Suprapubic skin (tissue), 4 donors: ENCODE data around the gene PROK2. TPM values are rescaled to one million over a fixed set of nuclear protein-coding genes. Genes with fewer than 3 reads are reported as not detected.

Experiments
- DNase-seq, 2 donors: peaks; one replicate each; pipeline ENCODE4 v3.0.0-alpha.2; 2019; ENCODE audit warnings: low spot score in 2 of 2
- H3K27ac ChIP-seq: fragments of 200-600 bp; sonication (generic); one replicate; pipeline ENCODE4 v1.5.1; 2019
- H3K27me3 ChIP-seq: fragments of 200-600 bp; sonication (generic); one replicate; pipeline ENCODE4 v1.5.1; 2019
- H3K36me3 ChIP-seq: fragments of 200-600 bp; sonication (generic); one replicate; pipeline ENCODE4 v1.5.1; 2019
- H3K4me1 ChIP-seq: fragments of 200-600 bp; sonication (generic); one replicate; pipeline ENCODE4 v1.5.1; 2019
- H3K4me3 ChIP-seq: fragments of 200-600 bp; sonication (generic); one replicate; pipeline ENCODE4 v1.5.1; 2019; ENCODE audit warnings: mild to moderate bottlenecking
- H3K9me3 ChIP-seq: fragments of 200-600 bp; sonication (generic); one replicate; pipeline ENCODE4 v1.5.1; 2019
- EP300 ChIP-seq: sonication (generic); formaldehyde crosslinking; IDR thresholded peaks from one replicate; pipeline ENCODE4 v1.6.1; 2017; ENCODE audit warnings: antibody characterized with exemption
- POLR2A ChIP-seq, 2 donors: fragments of 450-650 bp; IDR thresholded peaks; one replicate each; pipeline ENCODE4 v1.6.1; 2017; ENCODE audit warnings: antibody characterized with exemption in 2 of 2, mild to moderate bottlenecking in 2 of 2, moderate library complexity in 2 of 2
- POLR2AphosphoS5 ChIP-seq, 3 donors: sonication (generic); formaldehyde crosslinking; IDR thresholded peaks; one replicate each; pipeline ENCODE4 v1.6.1; 2017; ENCODE audit warnings: antibody characterized with exemption in 3 of 3
- WGBS: methylation state at CpG from one replicate; pipeline ENCODE4 v1.1.5; 2018; 5-methylcytosine and 5-hydroxymethylcytosine counted together
- total RNA-seq, 4 donors: library from RNA; depleted of rRNA; stranded (reverse); fragments of >200 nt; gene quantifications; one replicate each; pipeline ENCODE4 v1.1.0, GENCODE V29; 2016
- TF ChIP-seq, protein P1 (sequence below), 2 donors: fragments of 200-600 bp in 1 of 2; fragments of 450-650 bp in 1 of 2; sonication (generic) in 1 of 2; IDR thresholded peaks; one replicate each; pipeline ENCODE4 v1.5.1; 2016 to 2019; ENCODE audit warnings: antibody characterized with exemption in 2 of 2, mild to moderate bottlenecking in 1 of 2, moderate library complexity in 1 of 2

PROK2 gene
- not detected for total RNA-seq

DNA sequence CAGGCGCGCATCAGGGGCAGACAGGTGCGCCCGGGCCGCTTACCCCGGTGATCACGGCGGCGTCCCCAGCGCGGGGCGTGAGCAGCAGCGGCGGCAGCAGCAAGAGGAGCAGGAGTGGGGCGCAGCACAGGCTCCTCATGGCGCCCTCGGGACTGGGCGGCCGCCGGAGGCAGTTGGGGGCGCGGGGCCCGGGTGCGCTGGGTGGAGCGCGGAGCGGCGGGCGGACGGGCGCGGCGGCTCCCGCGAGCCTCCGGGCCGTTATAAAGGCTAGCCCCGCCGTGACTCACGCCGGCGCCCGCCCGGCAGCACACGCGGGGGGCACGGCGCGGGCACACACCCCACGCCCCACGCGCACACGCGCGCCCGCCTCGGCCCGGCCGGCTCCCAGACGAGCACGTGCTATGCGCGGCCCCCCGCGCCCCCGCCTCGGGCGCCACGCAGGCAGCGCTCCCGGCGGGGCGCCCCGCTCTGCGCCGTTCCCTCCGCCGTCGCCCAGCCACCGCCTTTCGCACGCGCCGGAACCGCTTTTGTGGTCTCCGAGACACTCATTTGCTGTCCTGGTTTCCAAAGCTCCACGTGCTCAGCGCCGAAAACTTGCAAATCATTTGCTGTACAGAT is at the start of gene PROK2:
Gene PROK2, minus strand, starts transcription at position 235 of the 618 bp plus-strand sequence. Its CDS starts 96 bp downstream, at position 139.
- Histone ChIP-seq H3K4me1 (peaks cover 25% of the 10 kb centered on the region), H3K4me3 (peak within 1 kb of the TSS; percentile 52), H3K9me3 (no peaks in the 10 kb centered on the region), H3K27ac (no peak within 1 kb of the TSS), H3K27me3 (peaks cover 64% of the 10 kb centered on the region), H3K36me3 (no peaks in the 10 kb centered on the region)
- DNase-seq: no peak
- no CpG with 5 or more reads among the region's 89 CpGs for WGBS
- TF ChIP-seq, protein P1, sequence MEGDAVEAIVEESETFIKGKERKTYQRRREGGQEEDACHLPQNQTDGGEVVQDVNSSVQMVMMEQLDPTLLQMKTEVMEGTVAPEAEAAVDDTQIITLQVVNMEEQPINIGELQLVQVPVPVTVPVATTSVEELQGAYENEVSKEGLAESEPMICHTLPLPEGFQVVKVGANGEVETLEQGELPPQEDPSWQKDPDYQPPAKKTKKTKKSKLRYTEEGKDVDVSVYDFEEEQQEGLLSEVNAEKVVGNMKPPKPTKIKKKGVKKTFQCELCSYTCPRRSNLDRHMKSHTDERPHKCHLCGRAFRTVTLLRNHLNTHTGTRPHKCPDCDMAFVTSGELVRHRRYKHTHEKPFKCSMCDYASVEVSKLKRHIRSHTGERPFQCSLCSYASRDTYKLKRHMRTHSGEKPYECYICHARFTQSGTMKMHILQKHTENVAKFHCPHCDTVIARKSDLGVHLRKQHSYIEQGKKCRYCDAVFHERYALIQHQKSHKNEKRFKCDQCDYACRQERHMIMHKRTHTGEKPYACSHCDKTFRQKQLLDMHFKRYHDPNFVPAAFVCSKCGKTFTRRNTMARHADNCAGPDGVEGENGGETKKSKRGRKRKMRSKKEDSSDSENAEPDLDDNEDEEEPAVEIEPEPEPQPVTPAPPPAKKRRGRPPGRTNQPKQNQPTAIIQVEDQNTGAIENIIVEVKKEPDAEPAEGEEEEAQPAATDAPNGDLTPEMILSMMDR (IDR thresholded peaks at IDR 0.05): no peak

- 40% methylated on average over 2 of the region's 2 CpGs for WGBS
- no peak overlapping the region for H3K27ac ChIP-seq
- no peak for TF ChIP-seq POLR2AphosphoS5 (IDR thresholded peaks at IDR 0.05)
- no peak for TF ChIP-seq EP300
- TF ChIP-seq, protein P1 (IDR thresholded peaks at IDR 0.05): no peak
- no peak for TF ChIP-seq POLR2A (IDR thresholded peaks at IDR 0.05)
- no peak for DNase-seq
- no peaks in the 10 kb centered on the region for H3K36me3 ChIP-seq
- no peaks in the 10 kb centered on the region for H3K27me3 ChIP-seq
- H3K4me1 ChIP-seq: no peaks in the 10 kb centered on the region
- no peaks in the 10 kb centered on the region for H3K9me3 ChIP-seq
- no peak overlapping the region for H3K4me3 ChIP-seq
Observed at GRCh38 chr3:71831599-71831998, 46.7 kb upstream of the PROK2 start.

DNA sequence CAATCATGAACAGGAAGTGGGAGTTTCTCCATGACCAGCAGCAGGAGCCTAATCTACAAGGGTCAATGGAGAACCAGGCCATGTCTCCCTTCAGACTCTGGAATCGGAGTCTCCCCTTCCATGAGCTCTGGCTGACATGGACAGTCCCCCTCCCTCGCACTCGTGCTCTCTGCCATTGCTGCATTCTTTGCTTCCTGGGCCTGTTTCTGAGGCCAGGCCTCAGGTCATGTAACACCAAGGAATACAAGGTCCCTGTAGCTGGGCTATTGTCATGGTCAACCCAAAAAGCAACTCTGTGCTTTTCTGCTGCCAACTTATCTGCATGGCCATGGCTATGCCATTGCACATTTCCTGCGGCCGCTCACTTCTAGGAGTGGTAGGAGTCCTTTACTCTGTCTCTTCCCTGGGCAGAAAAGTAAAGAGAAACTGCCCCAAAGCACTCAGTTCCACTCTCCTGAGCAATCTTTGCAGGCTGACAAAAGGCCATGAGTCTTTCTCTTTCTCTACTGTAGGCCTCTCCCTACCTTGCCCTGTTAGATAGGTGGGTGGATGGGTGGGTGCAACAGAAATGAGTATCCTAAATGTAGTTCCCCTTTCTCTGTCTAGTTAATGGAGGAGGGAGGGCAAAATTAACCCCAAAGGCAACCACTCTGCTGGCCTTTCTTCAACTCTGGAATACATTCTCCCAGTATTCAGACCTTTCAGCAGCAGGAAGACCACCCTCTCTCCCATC is 40.8 kb upstream of the PROK2 start:
- WGBS: 100% methylated on average over 4 of the region's 5 CpGs
- no peaks in the 10 kb centered on the region for H3K36me3 ChIP-seq
- H3K4me3 ChIP-seq: no peak overlapping the region
- no peaks in the 10 kb centered on the region for H3K27me3 ChIP-seq
- TF ChIP-seq POLR2A (IDR thresholded peaks at IDR 0.05): no peak
- no peak for TF ChIP-seq EP300
- TF ChIP-seq POLR2AphosphoS5 (IDR thresholded peaks at IDR 0.05): no peak
- TF ChIP-seq, protein P1 (IDR thresholded peaks at IDR 0.05): no peak
- H3K27ac ChIP-seq: no peak overlapping the region
- H3K4me1 ChIP-seq: no peaks in the 10 kb centered on the region
- H3K9me3 ChIP-seq: no peaks in the 10 kb centered on the region
- no peak for DNase-seq

DNA sequence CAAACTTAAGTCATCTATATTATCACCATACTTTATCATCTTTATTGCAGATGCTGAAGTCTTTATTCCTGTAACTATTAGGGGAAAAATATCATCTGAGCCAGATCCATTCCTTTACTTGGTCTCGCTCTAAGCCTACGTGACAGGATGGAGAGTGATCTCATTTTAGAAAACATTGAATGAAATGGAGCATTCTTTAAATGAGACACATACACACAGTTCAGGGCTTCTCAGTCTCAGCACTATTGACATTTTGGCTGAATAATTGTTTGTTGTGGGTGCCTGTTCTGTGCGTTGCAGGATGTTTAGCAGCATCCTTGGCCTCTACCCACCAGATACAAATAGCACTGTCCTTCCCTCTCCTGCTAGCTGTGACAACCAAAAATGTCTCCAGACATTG is 36.2 kb upstream of the PROK2 start:
- 59% methylated on average over 3 of the region's 3 CpGs for WGBS
- no peak for TF ChIP-seq POLR2AphosphoS5 (IDR thresholded peaks at IDR 0.05)
- TF ChIP-seq POLR2A (IDR thresholded peaks at IDR 0.05): no peak

DNA sequence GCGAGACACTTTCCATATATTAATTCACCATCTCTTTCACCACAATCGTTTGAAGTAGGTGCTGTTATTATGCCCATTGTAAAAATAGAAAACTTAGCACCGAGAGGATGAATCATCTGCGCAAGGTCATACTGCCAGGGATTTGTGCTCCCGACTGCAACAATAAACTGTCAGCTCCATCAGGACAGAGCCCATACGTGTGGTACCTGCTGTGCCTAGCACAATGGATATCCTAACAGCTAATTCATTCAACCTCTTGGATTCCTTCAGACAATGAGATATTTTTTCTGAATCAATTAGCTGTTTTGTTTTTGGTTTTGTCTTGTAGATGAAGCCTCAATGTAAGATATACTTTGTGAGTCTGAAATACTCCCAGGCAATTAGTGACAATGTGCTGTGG is 32.3 kb upstream of the PROK2 start:
- Histone ChIP-seq H3K27me3 (no peaks in the 10 kb centered on the region), H3K36me3 (no peaks in the 10 kb centered on the region), H3K4me3 (no peak overlapping the region), H3K4me1 (no peaks in the 10 kb centered on the region), H3K9me3 (no peaks in the 10 kb centered on the region), H3K27ac (no peak overlapping the region)
- TF ChIP-seq, protein P1 (IDR thresholded peaks at IDR 0.05): no peak
- TF ChIP-seq POLR2A (IDR thresholded peaks at IDR 0.05): no peak
- TF ChIP-seq POLR2AphosphoS5 (IDR thresholded peaks at IDR 0.05): no peak
- TF ChIP-seq EP300: no peak
- 78% methylated on average over 6 of the region's 6 CpGs for WGBS
- no peak for DNase-seq

More for the DNA sequence above, 36.2 kb upstream of the PROK2 start:
- no peaks in the 10 kb centered on the region for H3K4me1 ChIP-seq
- no peaks in the 10 kb centered on the region for H3K27me3 ChIP-seq
- no peak for DNase-seq
- H3K36me3 ChIP-seq: no peaks in the 10 kb centered on the region
- H3K27ac ChIP-seq: no peak overlapping the region
- H3K4me3 ChIP-seq: no peak overlapping the region
- H3K9me3 ChIP-seq: no peaks in the 10 kb centered on the region
